Keratinocyte (primary cell): ENCODE results near the gene TBC1D5. TPM values are rescaled to one million over a fixed set of nuclear protein-coding genes. Genes with fewer than 3 reads are reported as not detected.
A peak's percentile ranks its signal among the peaks of the same experiment; 100 is the strongest.

Experiments
- DNase-seq: peaks from one replicate; pipeline ENCODE4 v3.0.0-alpha.2; 2011; ENCODE audit warnings: low read depth, missing footprints, low spot score
- FAIRE-seq: peaks from 2 replicates; lab custom pipeline; 2011; peaks lifted over from hg19 to GRCh38; lab: Jason Lieb, UNC
- H2AFZ ChIP-seq: 2 replicates; pipeline ENCODE4 v1.6.0; 2012; ENCODE audit warnings: low read length, control low read depth, inconsistent platforms; ENCODE audit not compliant: control insufficient read depth
- H3K27ac ChIP-seq: 2 replicates; pipeline ENCODE4 v1.5.1; 2011; ENCODE audit warnings: low read length; ENCODE audit not compliant: control insufficient read depth, insufficient read depth
- H3K27me3 ChIP-seq: 3 replicates; pipeline ENCODE4 v1.6.0; 2011; ENCODE audit warnings: low read length; ENCODE audit not compliant: control insufficient read depth, insufficient read depth; ENCODE audit errors: extremely low read depth
- H3K36me3 ChIP-seq, 2 experiments: 2 replicates in 1 of 2; 3 replicates in 1 of 2; pipeline ENCODE4 v1.5.1; 2011; ENCODE audit warnings: low read length in 2 of 2, mild to moderate bottlenecking in 1 of 2; ENCODE audit not compliant: control insufficient read depth in 2 of 2, insufficient read depth in 2 of 2; ENCODE audit errors: extremely low read depth in 1 of 2
- H3K4me1 ChIP-seq: 3 replicates; pipeline ENCODE4 v1.5.1; 2011; ENCODE audit warnings: low read length; ENCODE audit not compliant: control insufficient read depth, insufficient read depth; ENCODE audit errors: extremely low read depth
- H3K4me2 ChIP-seq: 3 replicates; pipeline ENCODE4 v1.6.0; 2011; ENCODE audit warnings: low read depth, low read length; ENCODE audit not compliant: control insufficient read depth, insufficient read depth; ENCODE audit errors: extremely low read depth
- H3K4me3 ChIP-seq, 3 experiments: fragments of 200-600 bp in 1 of 3; sonication (generic) in 1 of 3; 2 replicates in 2 of 3; 3 replicates in 1 of 3; pipeline ENCODE4 v1.5.1; 2011 to 2016; ENCODE audit warnings: low read length in 3 of 3, mild to moderate bottlenecking in 3 of 3, control low read depth in 2 of 3, inconsistent platforms in 1 of 3, low read depth in 1 of 3, mixed read lengths in 1 of 3, mixed run types in 1 of 3, moderate library complexity in 1 of 3; ENCODE audit not compliant: control insufficient read depth in 2 of 3, insufficient read depth in 2 of 3; ENCODE audit errors: extremely low read depth in 1 of 3
- H3K79me2 ChIP-seq: 2 replicates; pipeline ENCODE4 v1.6.0; 2012; ENCODE audit warnings: low read length; ENCODE audit not compliant: control insufficient read depth, insufficient read depth
- H3K9ac ChIP-seq: 3 replicates; pipeline ENCODE4 v1.6.0; 2011; ENCODE audit warnings: low read length; ENCODE audit not compliant: control insufficient read depth, insufficient read depth; ENCODE audit errors: extremely low read depth
- H3K9me1 ChIP-seq: 3 replicates; pipeline ENCODE4 v1.6.0; 2011; ENCODE audit warnings: low read length; ENCODE audit not compliant: control insufficient read depth, insufficient read depth; ENCODE audit errors: extremely low read depth
- H3K9me3 ChIP-seq: 2 replicates; pipeline ENCODE4 v1.5.1; 2012; ENCODE audit warnings: low read depth, low read length; ENCODE audit not compliant: control insufficient read depth
- H4K20me1 ChIP-seq: 3 replicates; pipeline ENCODE4 v1.6.0; 2011; ENCODE audit warnings: low read length; ENCODE audit not compliant: control insufficient read depth, insufficient read depth; ENCODE audit errors: extremely low read depth
- CTCF ChIP-seq, 3 experiments: IDR thresholded peaks in 1 of 3; conservative IDR thresholded peaks in 1 of 3; optimal IDR thresholded peaks in 1 of 3; 2 replicates in 2 of 3; 3 replicates in 1 of 3; pipeline versions ENCODE3 to v1.5.1; 2011; ENCODE audit warnings: low read length in 3 of 3, mild to moderate bottlenecking in 3 of 3, moderate library complexity in 2 of 3, control low read depth in 1 of 3, inconsistent platforms in 1 of 3; ENCODE audit not compliant: insufficient read depth in 2 of 3; ENCODE audit errors: extremely low read depth in 1 of 3
- EZH2 ChIP-seq: IDR thresholded peaks from one replicate; pipeline ENCODE4 v1.6.1; 2012; ENCODE audit warnings: inconsistent platforms, mild to moderate bottlenecking, low read length, moderate library complexity
- dilution Hi-C: fragments of 300-500 bp; cut with MboI; formaldehyde crosslinking; loops from one replicate; pipeline ENCODE4 v1.7.0; 2020; ENCODE audit warnings: low sequenced_read_pairs; ENCODE audit not compliant: extremely low pct_ligation_motif_present
- polyA plus RNA-seq, 5 experiments: library from polyadenylated mRNA; depleted of rRNA in 3 of 5; stranded (reverse) in 3 of 5; stranded (forward) in 1 of 5; unstranded in 1 of 5; fragments of >200 nt; gene quantifications; 1 replicate in 1 of 5; 2 replicates in 3 of 5; 3 replicates in 1 of 5; pipeline versions ENCODE4 v1.2.1 to v1.2.3, GENCODE V29; 2011 to 2012; ENCODE audit warnings: missing spikeins in 2 of 5, low read depth in 1 of 5, low replicate concordance in 1 of 5

Gene TBC1D5
- polyA plus RNA-seq, 1 donor (not counting 4 experiments of a cell fraction or from before 2014, with no cell fraction given) = 25.8 TPM

GRCh38 chr3:17290894-17291293 lies 451.5 kb downstream of the TBC1D5 start:
- H3K36me3 ChIP-seq = peaks cover 0 to 5% of the 10 kb centered on the region in 2 experiments
- H3K27ac ChIP-seq = no peak overlapping the region
- peaks cover 3% of the 10 kb centered on the region for H3K4me1 ChIP-seq
- H3K4me3 ChIP-seq = no peak overlapping the region
- no peaks in the 10 kb centered on the region for H3K27me3 ChIP-seq
- peak; percentile 70 for FAIRE-seq
- no peaks in the 10 kb centered on the region for H3K9me3 ChIP-seq
- no peaks in the 10 kb centered on the region for H3K79me2 ChIP-seq
- H4K20me1 ChIP-seq = no peaks in the 10 kb centered on the region
- dilution Hi-C loops = no loop called here
- TF ChIP-seq EZH2 (no peak), CTCF (optimal IDR thresholded peaks at IDR 0.05 in 1 of 3, IDR thresholded peaks at IDR 0.05 in 1 of 3, conservative IDR thresholded peaks at IDR 0.05 in 1 of 3; ENCODE audit: extremely low read depth in 1 of 3, insufficient read depth in 2 of 3, low read length in 3 of 3) (no peak)
- H3K4me2 ChIP-seq = no peak overlapping the region
- H3K9me1 ChIP-seq = no peaks in the 10 kb centered on the region
- no peak overlapping the region for H3K9ac ChIP-seq
- DNase-seq = no peak
- H2AFZ ChIP-seq = no peak overlapping the region

- H3K27ac ChIP-seq = no peak overlapping the region
- DNase-seq = no peak
- no peak for FAIRE-seq
These were observed 453.5 kb downstream of the TBC1D5 start for GRCh38 chr3:17288839-17289399.

More at GRCh38 chr3:17288839-17289399, 453.5 kb downstream of the TBC1D5 start:
- Histone ChIP-seq H3K9ac (no peak overlapping the region), H3K36me3 (peaks cover 0 to 5% of the 10 kb centered on the region in 2 experiments), H3K4me2 (no peak overlapping the region), H3K9me1 (no peaks in the 10 kb centered on the region), H4K20me1 (no peaks in the 10 kb centered on the region), H3K79me2 (no peaks in the 10 kb centered on the region), H3K27me3 (no peaks in the 10 kb centered on the region), H3K9me3 (no peaks in the 10 kb centered on the region), H2AFZ (no peak overlapping the region), H3K4me3 (no peak overlapping the region), H3K4me1 (peaks cover 3% of the 10 kb centered on the region)
- dilution Hi-C loops = no loop called here
- TF ChIP-seq CTCF (optimal IDR thresholded peaks at IDR 0.05 in 1 of 3, IDR thresholded peaks at IDR 0.05 in 1 of 3, conservative IDR thresholded peaks at IDR 0.05 in 1 of 3; ENCODE audit: extremely low read depth in 1 of 3, insufficient read depth in 2 of 3, low read length in 3 of 3) (no peak), EZH2 (no peak)
